Measurements from ENCODE around the gene ODF4.

The ODF4 gene

DNA sequence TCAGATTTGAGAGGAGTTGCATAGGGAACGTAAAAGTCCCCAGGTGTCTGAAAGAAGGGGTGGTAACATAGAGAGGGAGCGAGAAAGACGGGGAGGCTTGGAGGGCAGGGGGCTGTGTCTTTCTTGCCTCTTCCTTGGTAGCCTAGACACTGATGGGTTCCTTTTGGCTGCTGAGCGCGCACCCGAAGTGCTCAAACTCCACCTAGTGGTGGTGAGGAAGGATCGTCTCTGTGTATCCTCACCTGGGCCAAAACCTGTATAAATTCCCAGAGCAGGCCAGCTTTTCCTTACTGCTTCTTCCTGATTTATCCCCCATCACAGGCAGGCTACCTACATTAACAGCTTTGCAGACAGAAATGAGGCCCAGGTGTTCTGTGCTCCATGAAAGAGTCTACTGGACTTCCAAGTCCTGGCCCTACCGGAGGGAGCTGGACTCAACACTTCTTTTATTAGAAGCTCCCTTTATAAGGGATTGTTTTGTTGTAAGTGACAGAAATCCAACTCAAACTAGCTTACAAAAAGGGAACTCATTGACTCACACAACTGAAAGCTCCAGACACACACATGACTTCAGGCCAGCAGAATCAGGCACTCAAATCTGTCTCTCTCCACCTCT lies 38.9 kb upstream of the ODF4 start:
- DNase-seq (ENCODE audit: low read depth), result peak; percentile 4
- peak; percentile 81 for TF ChIP-seq CTCF (IDR thresholded peaks at IDR 0.05; ENCODE audit: control insufficient read depth, insufficient read depth, low read depth, low read length, missing control alignments)
- no peak overlapping the region for H3K4me3 ChIP-seq (ENCODE audit: control insufficient read depth, low read depth, low read length)

DNA sequence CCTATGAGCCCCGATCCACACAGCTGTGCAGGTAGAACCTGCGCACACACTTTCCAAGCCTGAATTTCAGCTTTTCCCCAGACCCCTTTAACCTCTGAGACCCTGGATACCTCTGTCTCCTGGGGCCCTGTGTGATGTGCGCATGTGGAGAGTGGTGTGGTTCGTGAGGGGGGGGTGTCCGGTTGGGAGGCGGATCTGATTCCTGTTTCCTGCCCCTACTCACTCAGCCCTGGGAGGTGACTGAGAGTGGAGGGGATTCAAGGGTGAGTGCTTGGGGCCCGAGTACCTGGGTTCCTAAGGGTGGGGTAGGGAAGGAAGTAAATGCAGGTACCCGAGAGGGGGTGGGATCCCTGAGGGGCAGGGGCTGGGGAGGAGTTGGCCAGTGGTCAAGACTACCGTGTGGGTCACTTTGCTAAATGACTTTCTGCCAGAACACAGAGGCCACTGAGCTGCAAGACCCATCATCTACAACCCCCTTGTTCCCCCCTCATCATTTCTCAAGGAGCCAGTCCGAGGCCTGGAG lies 29.0 kb upstream of the ODF4 start:
- TF ChIP-seq CTCF (IDR thresholded peaks at IDR 0.05; ENCODE audit: control insufficient read depth, insufficient read depth, low read depth, low read length, missing control alignments), result no peak
- H3K4me3 ChIP-seq (ENCODE audit: control insufficient read depth, low read depth, low read length), result no peak overlapping the region
- DNase-seq (ENCODE audit: low read depth), result no peak

DNA sequence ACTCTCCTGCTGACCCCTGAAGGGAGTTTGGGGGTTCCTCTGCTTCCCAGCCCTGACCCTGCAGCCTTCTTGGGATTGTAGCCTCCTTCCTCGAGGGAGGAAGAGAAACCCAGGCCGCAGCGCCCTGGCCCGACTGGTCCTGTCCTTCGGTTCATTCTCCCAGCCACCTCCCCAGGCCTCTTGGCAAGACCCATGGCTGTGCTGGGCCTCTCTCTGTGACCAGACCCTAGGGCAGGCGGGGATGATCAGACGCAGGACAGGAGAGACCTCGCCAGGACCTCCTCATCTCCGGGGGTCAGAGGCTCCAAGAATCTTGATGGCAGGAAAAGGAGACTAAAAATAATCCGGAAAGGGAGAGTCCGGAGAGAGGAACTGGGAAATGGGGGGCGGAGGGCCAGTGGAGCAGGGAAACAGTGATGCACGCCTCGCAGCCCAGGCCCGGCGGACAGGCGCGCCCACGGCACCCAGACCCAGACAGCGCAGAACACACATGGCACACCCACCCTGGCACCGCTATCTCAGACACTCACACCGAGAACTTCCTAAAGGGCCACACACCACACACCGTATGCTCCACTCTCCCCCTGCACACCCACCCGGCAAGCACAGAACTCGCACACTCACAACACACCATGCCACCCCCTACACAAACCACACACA lies 28.4 kb upstream of the ODF4 start:
- TF ChIP-seq CTCF (IDR thresholded peaks at IDR 0.05; ENCODE audit: control insufficient read depth, insufficient read depth, low read depth, low read length, missing control alignments), result no peak
- no peak for DNase-seq (ENCODE audit: low read depth)
- H3K4me3 ChIP-seq (ENCODE audit: control insufficient read depth, low read depth, low read length), result no peak overlapping the region

- DNase-seq (ENCODE audit: low read depth), result no peak
- no peak overlapping the region for H3K4me3 ChIP-seq (ENCODE audit: control insufficient read depth, low read depth, low read length)
- TF ChIP-seq CTCF (IDR thresholded peaks at IDR 0.05; ENCODE audit: control insufficient read depth, insufficient read depth, low read depth, low read length, missing control alignments), result no peak
Measured at GRCh38 chr17:8312251-8312650, 27.4 kb upstream of the ODF4 start.

- DNase-seq (ENCODE audit: low read depth), result no peak
- no peak overlapping the region for H3K4me3 ChIP-seq (ENCODE audit: control insufficient read depth, low read depth, low read length)
- no peak for TF ChIP-seq CTCF (IDR thresholded peaks at IDR 0.05; ENCODE audit: control insufficient read depth, insufficient read depth, low read depth, low read length, missing control alignments)
Measured at GRCh38 chr17:8312726-8313600, 26.7 kb upstream of the ODF4 start.

Measured in AG09309 (cell line).